ENCODE data around the gene ZSCAN20.

DNA sequence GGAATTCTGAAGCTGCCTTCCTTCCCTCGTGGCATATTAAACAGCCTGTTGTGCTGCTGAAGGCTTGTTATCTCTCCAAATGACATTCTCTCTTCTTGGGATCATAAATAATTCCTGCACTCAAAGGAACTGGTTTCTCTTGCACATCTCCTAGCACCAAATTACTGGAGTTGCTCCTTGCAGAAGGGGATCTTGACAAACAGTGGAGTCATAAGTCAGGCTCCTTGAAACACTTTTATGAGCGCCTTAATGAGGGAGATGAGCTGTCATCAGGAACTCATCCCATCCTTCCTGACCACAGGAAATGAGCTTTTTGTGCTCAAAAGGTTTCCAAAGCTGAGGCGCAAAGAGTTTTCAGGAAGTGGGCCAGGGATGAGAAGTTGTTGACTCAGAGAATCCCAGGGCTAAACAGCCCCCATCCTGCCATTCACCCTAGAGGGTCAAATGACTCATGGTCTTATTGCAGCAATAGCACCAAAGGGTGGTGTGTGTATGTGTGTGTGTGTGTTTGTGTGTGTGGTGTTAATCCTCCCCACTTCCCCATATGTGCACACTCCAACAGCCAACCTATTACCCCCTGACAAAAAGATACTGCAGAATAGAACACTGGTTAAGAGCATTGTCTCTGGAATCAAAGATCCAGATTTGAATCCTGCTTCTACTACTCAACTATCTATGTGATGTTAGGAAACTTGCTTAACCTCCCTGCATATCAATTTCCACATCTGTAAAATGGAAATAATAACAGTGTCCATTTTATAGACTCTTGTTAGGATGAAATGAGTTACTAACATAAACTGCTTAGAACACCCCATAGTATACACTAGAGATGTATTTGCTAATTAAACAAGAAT is 38.7 kb upstream of the ZSCAN20 start:
- TF ChIP-seq, protein P1, sequence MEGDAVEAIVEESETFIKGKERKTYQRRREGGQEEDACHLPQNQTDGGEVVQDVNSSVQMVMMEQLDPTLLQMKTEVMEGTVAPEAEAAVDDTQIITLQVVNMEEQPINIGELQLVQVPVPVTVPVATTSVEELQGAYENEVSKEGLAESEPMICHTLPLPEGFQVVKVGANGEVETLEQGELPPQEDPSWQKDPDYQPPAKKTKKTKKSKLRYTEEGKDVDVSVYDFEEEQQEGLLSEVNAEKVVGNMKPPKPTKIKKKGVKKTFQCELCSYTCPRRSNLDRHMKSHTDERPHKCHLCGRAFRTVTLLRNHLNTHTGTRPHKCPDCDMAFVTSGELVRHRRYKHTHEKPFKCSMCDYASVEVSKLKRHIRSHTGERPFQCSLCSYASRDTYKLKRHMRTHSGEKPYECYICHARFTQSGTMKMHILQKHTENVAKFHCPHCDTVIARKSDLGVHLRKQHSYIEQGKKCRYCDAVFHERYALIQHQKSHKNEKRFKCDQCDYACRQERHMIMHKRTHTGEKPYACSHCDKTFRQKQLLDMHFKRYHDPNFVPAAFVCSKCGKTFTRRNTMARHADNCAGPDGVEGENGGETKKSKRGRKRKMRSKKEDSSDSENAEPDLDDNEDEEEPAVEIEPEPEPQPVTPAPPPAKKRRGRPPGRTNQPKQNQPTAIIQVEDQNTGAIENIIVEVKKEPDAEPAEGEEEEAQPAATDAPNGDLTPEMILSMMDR (IDR thresholded peaks at IDR 0.05), result no peak
- TF ChIP-seq EZH2phosphoT487 (IDR thresholded peaks at IDR 0.05), result no peak
